ENCODE measurements around the gene AGAP1. TPM values are rescaled to one million over a fixed set of nuclear protein-coding genes. Genes with fewer than 3 reads are reported as not detected.
A peak's percentile ranks its signal among the peaks of the same experiment; 100 is the strongest.

AGAP1 gene
- total RNA-seq, 3 donors from 2014 or later, result 1.9 to 2.6 (median 2.1) TPM

GRCh38 chr2:235737840-235738239 is 244.0 kb downstream of the AGAP1 start:
- no peaks in the 10 kb centered on the region for H3K4me1 Mint-ChIP-seq (ENCODE audit: low read depth)
- no peak for DNase-seq
- ATAC-seq, result no peak
- no peaks in the 10 kb centered on the region for H3K36me3 Mint-ChIP-seq (ENCODE audit: insufficient read depth)
- H3K4me3 Mint-ChIP-seq, result no peak overlapping the region
- H3K9me3 Mint-ChIP-seq, result no peaks in the 10 kb centered on the region
- H3K27me3 Mint-ChIP-seq (ENCODE audit: low read depth), result no peaks in the 10 kb centered on the region

- DNase-seq (no peak), ATAC-seq (no peak)
- Mint-ChIP-seq H3K4me3 (no peak overlapping the region), H3K27me3 (ENCODE audit: low read depth) (peaks cover 2% of the 10 kb centered on the region), H3K9me3 (no peaks in the 10 kb centered on the region), H3K36me3 (ENCODE audit: insufficient read depth) (no peaks in the 10 kb centered on the region), H3K4me1 (ENCODE audit: low read depth) (no peaks in the 10 kb centered on the region)
These were observed 246.0 kb downstream of the AGAP1 start for GRCh38 chr2:235739704-235740415.

- Mint-ChIP-seq H3K27me3 (ENCODE audit: low read depth) (peaks cover 2% of the 10 kb centered on the region), H3K4me3 (no peak overlapping the region), H3K4me1 (ENCODE audit: low read depth) (no peaks in the 10 kb centered on the region), H3K36me3 (ENCODE audit: insufficient read depth) (no peaks in the 10 kb centered on the region), H3K9me3 (no peaks in the 10 kb centered on the region)
- DNase-seq (no peak), ATAC-seq (no peak)
These were observed 247.0 kb downstream of the AGAP1 start for GRCh38 chr2:235740821-235741220.

DNA sequence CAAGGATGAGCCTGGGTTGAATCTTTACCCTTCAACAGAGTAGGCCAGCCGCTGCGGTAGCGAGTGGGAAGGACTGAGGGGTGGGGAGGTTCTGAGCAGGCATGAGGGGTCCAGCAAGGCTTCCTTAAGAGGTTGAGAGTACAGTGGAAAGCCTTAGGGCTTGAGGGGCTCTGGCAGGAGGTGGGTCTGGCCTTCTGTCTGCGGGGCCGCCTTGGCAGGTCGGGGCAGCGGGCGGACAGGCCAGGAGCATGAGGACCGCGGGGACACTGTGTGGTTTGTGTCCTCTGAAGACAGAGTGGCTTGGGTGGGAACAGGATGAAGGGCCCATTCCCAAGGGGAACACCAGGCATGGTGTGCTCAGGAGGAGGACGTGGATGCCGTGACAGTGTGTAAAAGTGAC is 250.3 kb downstream of the AGAP1 start:
- Mint-ChIP-seq H3K4me1 (ENCODE audit: low read depth) (no peaks in the 10 kb centered on the region), H3K4me3 (no peak overlapping the region), H3K9me3 (no peaks in the 10 kb centered on the region), H3K27me3 (ENCODE audit: low read depth) (peaks cover 2% of the 10 kb centered on the region), H3K36me3 (ENCODE audit: insufficient read depth) (no peaks in the 10 kb centered on the region)
- DNase-seq, result no peak
- ATAC-seq, result no peak

DNA sequence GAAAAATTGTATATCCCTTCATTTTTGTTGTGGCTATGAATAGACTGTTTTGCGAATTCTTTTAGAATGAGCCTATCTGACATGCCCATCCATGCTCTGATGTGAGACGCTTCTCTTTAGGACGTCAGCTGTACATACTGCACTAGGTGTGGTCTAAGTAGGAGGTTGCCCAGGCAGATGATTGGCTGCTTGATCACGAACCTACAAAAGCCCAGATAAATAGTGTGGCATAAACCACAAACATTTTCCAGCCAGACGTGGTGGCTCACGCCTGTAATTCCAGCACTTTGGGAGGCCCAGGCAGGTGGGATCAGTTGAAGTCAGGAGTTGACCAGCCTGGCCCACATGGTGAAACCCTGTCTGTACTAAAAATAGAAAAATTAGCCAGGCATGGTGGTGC is 251.8 kb downstream of the AGAP1 start:
- Mint-ChIP-seq H3K9me3 (no peaks in the 10 kb centered on the region), H3K36me3 (ENCODE audit: insufficient read depth) (no peaks in the 10 kb centered on the region), H3K4me3 (no peak overlapping the region), H3K27me3 (ENCODE audit: low read depth) (peaks cover 5% of the 10 kb centered on the region), H3K4me1 (ENCODE audit: low read depth) (no peaks in the 10 kb centered on the region)
- no peak for ATAC-seq
- DNase-seq, result no peak

GRCh38 chr2:235746257-235746934 is 252.6 kb downstream of the AGAP1 start:
- Mint-ChIP-seq H3K4me3 (no peak overlapping the region), H3K36me3 (ENCODE audit: insufficient read depth) (no peaks in the 10 kb centered on the region), H3K4me1 (ENCODE audit: low read depth) (no peaks in the 10 kb centered on the region), H3K9me3 (no peaks in the 10 kb centered on the region), H3K27me3 (ENCODE audit: low read depth) (peaks cover 5% of the 10 kb centered on the region)
- ATAC-seq (peak; percentile 71 to 79), DNase-seq (no peak)

GRCh38 chr2:235747001-235747785 is 253.3 kb downstream of the AGAP1 start:
- ATAC-seq (no peak), DNase-seq (no peak)
- no peaks in the 10 kb centered on the region for H3K36me3 Mint-ChIP-seq (ENCODE audit: insufficient read depth)
- no peak overlapping the region for H3K4me3 Mint-ChIP-seq
- no peaks in the 10 kb centered on the region for H3K4me1 Mint-ChIP-seq (ENCODE audit: low read depth)
- no peaks in the 10 kb centered on the region for H3K9me3 Mint-ChIP-seq
- peaks cover 5% of the 10 kb centered on the region for H3K27me3 Mint-ChIP-seq (ENCODE audit: low read depth)

DNA sequence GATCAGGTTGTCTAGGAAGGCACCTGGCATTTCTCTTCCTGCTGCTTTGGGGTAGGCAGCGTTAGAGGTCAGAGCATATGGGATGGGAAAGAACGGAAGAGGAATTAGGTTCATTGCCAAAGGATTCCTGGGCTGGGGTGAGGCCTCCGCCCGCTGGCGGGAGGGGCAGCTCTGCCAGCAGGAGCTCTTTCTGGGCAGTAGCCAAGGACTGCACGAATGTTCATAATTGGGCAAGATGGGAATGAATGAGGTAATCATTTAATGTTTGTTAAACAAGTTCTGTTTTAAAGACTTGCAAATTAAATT is 253.9 kb downstream of the AGAP1 start:
- H3K4me3 Mint-ChIP-seq, result no peak overlapping the region
- no peaks in the 10 kb centered on the region for H3K36me3 Mint-ChIP-seq (ENCODE audit: insufficient read depth)
- DNase-seq (no peak), ATAC-seq (no peak)
- no peaks in the 10 kb centered on the region for H3K9me3 Mint-ChIP-seq
- no peaks in the 10 kb centered on the region for H3K4me1 Mint-ChIP-seq (ENCODE audit: low read depth)
- H3K27me3 Mint-ChIP-seq (ENCODE audit: low read depth), result peaks cover 5% of the 10 kb centered on the region

GRCh38 chr2:235749121-235749770 is 255.4 kb downstream of the AGAP1 start:
- Mint-ChIP-seq H3K4me1 (ENCODE audit: low read depth) (no peaks in the 10 kb centered on the region), H3K9me3 (no peaks in the 10 kb centered on the region), H3K36me3 (ENCODE audit: insufficient read depth) (no peaks in the 10 kb centered on the region), H3K27me3 (ENCODE audit: low read depth) (peaks cover 5% of the 10 kb centered on the region), H3K4me3 (no peak overlapping the region)
- DNase-seq, result no peak
- no peak for ATAC-seq

- no peak for ATAC-seq
- H3K36me3 Mint-ChIP-seq (ENCODE audit: insufficient read depth), result no peaks in the 10 kb centered on the region
- H3K9me3 Mint-ChIP-seq, result no peaks in the 10 kb centered on the region
- peaks cover 3% of the 10 kb centered on the region for H3K27me3 Mint-ChIP-seq (ENCODE audit: low read depth)
- H3K4me1 Mint-ChIP-seq (ENCODE audit: low read depth), result no peaks in the 10 kb centered on the region
- DNase-seq, result no peak
- no peak overlapping the region for H3K4me3 Mint-ChIP-seq
These were observed 255.9 kb downstream of the AGAP1 start for GRCh38 chr2:235749771-235750160.

- no peaks in the 10 kb centered on the region for H3K4me1 Mint-ChIP-seq (ENCODE audit: low read depth)
- ATAC-seq (no peak), DNase-seq (no peak)
- H3K36me3 Mint-ChIP-seq (ENCODE audit: insufficient read depth), result no peaks in the 10 kb centered on the region
- peaks cover 3% of the 10 kb centered on the region for H3K27me3 Mint-ChIP-seq (ENCODE audit: low read depth)
- H3K4me3 Mint-ChIP-seq, result no peak overlapping the region
- no peaks in the 10 kb centered on the region for H3K9me3 Mint-ChIP-seq
These were observed 259.0 kb downstream of the AGAP1 start for GRCh38 chr2:235752846-235753245.

GRCh38 chr2:235754357-235755207 is 260.7 kb downstream of the AGAP1 start:
- H3K9me3 Mint-ChIP-seq, result no peaks in the 10 kb centered on the region
- ATAC-seq (no peak), DNase-seq (no peak)
- H3K4me1 Mint-ChIP-seq (ENCODE audit: low read depth), result no peaks in the 10 kb centered on the region
- no peaks in the 10 kb centered on the region for H3K36me3 Mint-ChIP-seq (ENCODE audit: insufficient read depth)
- no peak overlapping the region for H3K4me3 Mint-ChIP-seq
- peaks cover 1% of the 10 kb centered on the region for H3K27me3 Mint-ChIP-seq (ENCODE audit: low read depth)

- no peaks in the 10 kb centered on the region for H3K4me1 Mint-ChIP-seq (ENCODE audit: low read depth)
- H3K9me3 Mint-ChIP-seq, result no peaks in the 10 kb centered on the region
- DNase-seq (no peak), ATAC-seq (no peak)
- no peaks in the 10 kb centered on the region for H3K27me3 Mint-ChIP-seq (ENCODE audit: low read depth)
- H3K4me3 Mint-ChIP-seq, result no peak overlapping the region
- H3K36me3 Mint-ChIP-seq (ENCODE audit: insufficient read depth), result no peaks in the 10 kb centered on the region
These were observed 262.6 kb downstream of the AGAP1 start for GRCh38 chr2:235756491-235756890.

GRCh38 chr2:235757212-235757611 is 263.4 kb downstream of the AGAP1 start:
- DNase-seq, result no peak
- H3K9me3 Mint-ChIP-seq, result no peaks in the 10 kb centered on the region
- ATAC-seq, result no peak
- H3K27me3 Mint-ChIP-seq (ENCODE audit: low read depth), result no peaks in the 10 kb centered on the region
- no peak overlapping the region for H3K4me3 Mint-ChIP-seq
- no peaks in the 10 kb centered on the region for H3K4me1 Mint-ChIP-seq (ENCODE audit: low read depth)
- no peaks in the 10 kb centered on the region for H3K36me3 Mint-ChIP-seq (ENCODE audit: insufficient read depth)
